ENCODE measurements around the gene KDM4C.

DNA sequence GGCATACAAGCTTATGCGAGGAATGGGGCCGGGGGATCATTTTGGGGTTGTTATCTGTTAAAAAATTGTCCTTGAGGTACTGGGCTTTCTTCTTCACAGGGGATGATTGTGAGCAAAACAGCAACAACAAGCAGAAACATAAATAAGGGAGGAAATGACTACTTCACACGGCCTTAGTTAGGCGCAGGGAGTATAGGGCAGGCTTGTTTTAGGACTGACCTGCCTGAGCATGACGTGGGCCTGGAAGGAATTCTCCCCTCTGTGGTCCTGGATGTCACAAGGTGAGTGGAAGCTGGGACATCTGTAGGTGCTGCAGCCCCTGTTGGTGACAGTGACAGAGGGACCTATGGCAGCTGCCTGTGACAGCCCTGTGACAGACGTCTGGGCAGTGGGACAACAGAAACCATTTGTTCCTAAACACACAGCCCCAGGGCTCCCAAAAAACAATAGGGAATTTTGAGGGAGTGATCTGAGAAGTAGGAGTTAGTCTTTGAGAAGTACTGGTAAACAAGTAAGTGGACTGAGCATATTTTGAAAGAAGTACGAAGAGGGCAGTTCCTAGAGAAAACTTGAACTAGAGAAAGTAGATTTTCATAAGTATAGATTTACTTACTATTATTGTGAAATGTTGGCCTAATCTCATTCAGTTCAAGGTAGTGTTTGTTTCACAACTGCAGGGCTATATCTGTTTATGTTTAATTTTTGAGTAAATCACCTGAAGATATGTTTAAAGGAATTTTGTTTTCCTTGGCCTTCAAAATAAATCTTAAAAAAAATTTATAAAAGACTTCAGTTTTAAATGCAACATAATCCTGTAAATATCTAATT, 113.1 kb downstream of the KDM4C start:
- TF ChIP-seq POLR2AphosphoS5 (IDR thresholded peaks at IDR 0.05; ENCODE audit: borderline replicate concordance, low read depth, low read length) (no peak), EZH2 (IDR thresholded peaks at IDR 0.05) (no peak), FOXP2 (optimal IDR thresholded peaks at IDR 0.05; ENCODE audit: control extremely low read depth, extremely low read length, insufficient read depth) (no peak)

Measured in SK-N-MC (cell line).